ENCODE measurements around the gene LRRC1. TPM values are rescaled to one million over a fixed set of nuclear protein-coding genes. Genes with fewer than 3 reads are reported as not detected.
"Not testable (repeated sequence)": the region's sequence is repeated elsewhere in the genome, so short reads cannot be mapped to it uniquely, and the experiment has no call there.

LRRC1 gene
- polyA plus RNA-seq, 4 donors: 21.8 to 41.2 (median 35.4) TPM

- Histone ChIP-seq H3K9me3 (ENCODE audit: control insufficient read depth in 2 of 2, insufficient read depth in 1 of 2, low read depth in 1 of 2, low read length in 1 of 2) (peaks cover 0 to 4% of the 10 kb centered on the region in 2 donors), H3K27ac (ENCODE audit: low read depth in 1 of 3, low read length in 2 of 3) (no peak overlapping the region), H3K4me3 (ENCODE audit: low read depth in 1 of 3, low read length in 3 of 3) (no peak overlapping the region), H3K36me3 (ENCODE audit: control insufficient read depth in 3 of 3, insufficient read depth in 2 of 3, low read depth in 1 of 3, low read length in 3 of 3) (peaks cover 0 to 2% (median 0%) of the 10 kb centered on the region in 3 donors), H3K27me3 (ENCODE audit: control insufficient read depth in 3 of 3, insufficient read depth in 3 of 3, low read length in 3 of 3) (no peaks in the 10 kb centered on the region), H3K4me1 (ENCODE audit: control insufficient read depth in 3 of 3, insufficient read depth in 2 of 3, low read depth in 1 of 3, low read length in 2 of 3) (peaks cover 0 to 23% (median 0%) of the 10 kb centered on the region in 3 donors)
- FAIRE-seq: peak; percentile 55
- no peak for DNase-seq
Measured at GRCh38 chr6:53773044-53773696, 21.6 kb upstream of the LRRC1 start.

DNA sequence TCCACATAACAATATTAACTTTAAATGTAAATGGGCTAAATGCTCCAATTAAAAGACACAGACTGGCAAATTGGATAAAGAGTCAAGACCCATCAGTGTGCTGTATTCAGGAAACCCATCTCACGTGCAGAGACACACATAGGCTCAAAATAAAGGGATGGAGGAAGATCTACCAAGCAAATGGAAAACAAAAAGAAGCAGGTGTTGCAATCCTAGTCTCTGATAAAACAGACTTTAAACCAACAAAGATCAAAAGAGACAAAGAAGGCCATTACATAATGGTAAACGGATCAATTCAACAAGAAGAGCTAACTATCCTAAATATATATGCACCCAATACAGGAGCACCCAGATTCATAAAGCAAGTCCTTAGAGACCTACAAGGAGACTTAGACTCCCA, 18.7 kb upstream of the LRRC1 start:
- not testable (repeated sequence) for H3K27ac ChIP-seq (ENCODE audit: low read depth in 1 of 3, low read length in 2 of 3); H3K36me3 ChIP-seq (ENCODE audit: control insufficient read depth in 3 of 3, insufficient read depth in 2 of 3, low read depth in 1 of 3, low read length in 3 of 3); H3K4me3 ChIP-seq (ENCODE audit: low read depth in 1 of 3, low read length in 3 of 3); FAIRE-seq; DNase-seq; H3K9me3 ChIP-seq (ENCODE audit: control insufficient read depth in 2 of 2, insufficient read depth in 1 of 2, low read depth in 1 of 2, low read length in 1 of 2); H3K27me3 ChIP-seq (ENCODE audit: control insufficient read depth in 3 of 3, insufficient read depth in 3 of 3, low read length in 3 of 3)
- peaks cover 0 to 10% (median 0%) of the 10 kb centered on the region in 3 donors for H3K4me1 ChIP-seq (ENCODE audit: control insufficient read depth in 3 of 3, insufficient read depth in 2 of 3, low read depth in 1 of 3, low read length in 2 of 3)
- 57 to 100% methylated on average over 1 of the region's 2 CpGs; no CpG with 5 or more reads in 1 of the 3 donors for WGBS, 3 donors

- DNase-seq; H3K27ac ChIP-seq (ENCODE audit: low read depth in 1 of 3, low read length in 2 of 3); H3K36me3 ChIP-seq (ENCODE audit: control insufficient read depth in 3 of 3, insufficient read depth in 2 of 3, low read depth in 1 of 3, low read length in 3 of 3); FAIRE-seq; H3K4me3 ChIP-seq (ENCODE audit: low read depth in 1 of 3, low read length in 3 of 3); H3K4me1 ChIP-seq (ENCODE audit: control insufficient read depth in 3 of 3, insufficient read depth in 2 of 3, low read depth in 1 of 3, low read length in 2 of 3); H3K27me3 ChIP-seq (ENCODE audit: control insufficient read depth in 3 of 3, insufficient read depth in 3 of 3, low read length in 3 of 3); H3K9me3 ChIP-seq (ENCODE audit: control insufficient read depth in 2 of 2, insufficient read depth in 1 of 2, low read depth in 1 of 2, low read length in 1 of 2): not testable (repeated sequence)
Measured at GRCh38 chr6:53784991-53785390, 9.8 kb upstream of the LRRC1 start.

DNA sequence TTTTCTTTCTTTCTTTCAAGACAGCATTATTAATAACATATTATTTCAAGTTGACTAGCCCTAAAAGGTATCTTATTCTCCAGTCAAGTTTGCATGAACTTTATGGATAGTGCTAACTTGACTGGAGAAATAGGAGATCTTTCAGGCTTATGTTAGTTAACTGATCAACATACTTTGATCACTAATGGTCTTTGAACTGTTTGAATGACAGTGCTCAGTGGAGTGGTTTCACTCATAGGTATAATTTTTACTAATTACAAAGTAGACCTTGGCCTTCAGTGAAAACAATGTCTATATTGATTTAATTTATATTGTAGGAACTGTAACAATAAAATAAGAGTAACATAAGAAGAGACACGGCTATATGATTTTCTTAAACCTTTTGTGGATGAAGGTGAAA, 8.0 kb upstream of the LRRC1 start:
- WGBS, 3 donors: 73 to 86% (median 85%) methylated on average over 1 of the region's 1 CpG
- Histone ChIP-seq H3K9me3 (ENCODE audit: control insufficient read depth in 2 of 2, insufficient read depth in 1 of 2, low read depth in 1 of 2, low read length in 1 of 2) (peaks cover 0 to 2% of the 10 kb centered on the region in 2 donors), H3K36me3 (ENCODE audit: control insufficient read depth in 3 of 3, insufficient read depth in 2 of 3, low read depth in 1 of 3, low read length in 3 of 3) (no peaks in the 10 kb centered on the region), H3K27me3 (ENCODE audit: control insufficient read depth in 3 of 3, insufficient read depth in 3 of 3, low read length in 3 of 3) (no peaks in the 10 kb centered on the region), H3K4me1 (ENCODE audit: control insufficient read depth in 3 of 3, insufficient read depth in 2 of 3, low read depth in 1 of 3, low read length in 2 of 3) (no peaks in the 10 kb centered on the region), H3K27ac (ENCODE audit: low read depth in 1 of 3, low read length in 2 of 3) (no peak overlapping the region), H3K4me3 (ENCODE audit: low read depth in 1 of 3, low read length in 3 of 3) (no peak overlapping the region)
- FAIRE-seq: no peak
- DNase-seq: no peak

GRCh38 chr6:53790886-53791285, 3.9 kb upstream of the LRRC1 start:
- H3K4me3 ChIP-seq (ENCODE audit: low read depth in 1 of 3, low read length in 3 of 3): no peak overlapping the region
- no peak overlapping the region for H3K27ac ChIP-seq (ENCODE audit: low read depth in 1 of 3, low read length in 2 of 3)
- DNase-seq (no peak), FAIRE-seq (no peak)
- peaks cover 0 to 2% of the 10 kb centered on the region in 2 donors for H3K9me3 ChIP-seq (ENCODE audit: control insufficient read depth in 2 of 2, insufficient read depth in 1 of 2, low read depth in 1 of 2, low read length in 1 of 2)
- no peaks in the 10 kb centered on the region for H3K36me3 ChIP-seq (ENCODE audit: control insufficient read depth in 3 of 3, insufficient read depth in 2 of 3, low read depth in 1 of 3, low read length in 3 of 3)
- 64 to 80% (median 68%) methylated on average over 2 of the region's 2 CpGs for WGBS, 3 donors
- H3K27me3 ChIP-seq (ENCODE audit: control insufficient read depth in 3 of 3, insufficient read depth in 3 of 3, low read length in 3 of 3): no peaks in the 10 kb centered on the region
- H3K4me1 ChIP-seq (ENCODE audit: control insufficient read depth in 3 of 3, insufficient read depth in 2 of 3, low read depth in 1 of 3, low read length in 2 of 3): no peaks in the 10 kb centered on the region

- Histone ChIP-seq H3K9me3 (ENCODE audit: control insufficient read depth in 2 of 2, insufficient read depth in 1 of 2, low read depth in 1 of 2, low read length in 1 of 2) (peaks cover 0 to 2% of the 10 kb centered on the region in 2 donors), H3K27me3 (ENCODE audit: control insufficient read depth in 3 of 3, insufficient read depth in 3 of 3, low read length in 3 of 3) (no peaks in the 10 kb centered on the region), H3K4me3 (ENCODE audit: low read depth in 1 of 3, low read length in 3 of 3) (no peak overlapping the region), H3K36me3 (ENCODE audit: control insufficient read depth in 3 of 3, insufficient read depth in 2 of 3, low read depth in 1 of 3, low read length in 3 of 3) (no peaks in the 10 kb centered on the region), H3K27ac (ENCODE audit: low read depth in 1 of 3, low read length in 2 of 3) (no peak overlapping the region), H3K4me1 (ENCODE audit: control insufficient read depth in 3 of 3, insufficient read depth in 2 of 3, low read depth in 1 of 3, low read length in 2 of 3) (no peaks in the 10 kb centered on the region)
- WGBS, 3 donors: 49 to 71% (median 62%) methylated on average over 2 of the region's 2 CpGs
- FAIRE-seq (no peak), DNase-seq (peak in 1 of 2 donors; percentile 21)
Measured at GRCh38 chr6:53792016-53792415, 2.8 kb upstream of the LRRC1 start.

- Histone ChIP-seq H3K27me3 (ENCODE audit: control insufficient read depth in 3 of 3, insufficient read depth in 3 of 3, low read length in 3 of 3) (no peaks in the 10 kb centered on the region), H3K36me3 (ENCODE audit: control insufficient read depth in 3 of 3, insufficient read depth in 2 of 3, low read depth in 1 of 3, low read length in 3 of 3) (no peaks in the 10 kb centered on the region), H3K27ac (ENCODE audit: low read depth in 1 of 3, low read length in 2 of 3) (peak overlapping the region in 1 of 3 donors; percentile 93), H3K4me1 (ENCODE audit: control insufficient read depth in 3 of 3, insufficient read depth in 2 of 3, low read depth in 1 of 3, low read length in 2 of 3) (peaks cover 0 to 6% (median 0%) of the 10 kb centered on the region in 3 donors), H3K9me3 (ENCODE audit: control insufficient read depth in 2 of 2, insufficient read depth in 1 of 2, low read depth in 1 of 2, low read length in 1 of 2) (peaks cover 0 to 2% of the 10 kb centered on the region in 2 donors), H3K4me3 (ENCODE audit: low read depth in 1 of 3, low read length in 3 of 3) (peak overlapping the region in 2 of 3 donors; percentile 68 to 85)
- 9 to 51% (median 29%) methylated on average over 3 of the region's 3 CpGs for WGBS, 3 donors
- DNase-seq (no peak), FAIRE-seq (no peak)
Measured at GRCh38 chr6:53792973-53793317, 1.9 kb upstream of the LRRC1 start.

- H3K4me3 ChIP-seq (ENCODE audit: low read depth in 1 of 3, low read length in 3 of 3): peak overlapping the region; percentile 68 to 85 (median 69)
- H3K9me3 ChIP-seq (ENCODE audit: control insufficient read depth in 2 of 2, insufficient read depth in 1 of 2, low read depth in 1 of 2, low read length in 1 of 2): peaks cover 0 to 2% of the 10 kb centered on the region in 2 donors
- H3K27ac ChIP-seq (ENCODE audit: low read depth in 1 of 3, low read length in 2 of 3): peak overlapping the region in 2 of 3 donors; percentile 71 to 93
- DNase-seq: peak; percentile 75 to 88
- H3K36me3 ChIP-seq (ENCODE audit: control insufficient read depth in 3 of 3, insufficient read depth in 2 of 3, low read depth in 1 of 3, low read length in 3 of 3): no peaks in the 10 kb centered on the region
- FAIRE-seq: no peak
- peaks cover 0 to 6% (median 0%) of the 10 kb centered on the region in 3 donors for H3K4me1 ChIP-seq (ENCODE audit: control insufficient read depth in 3 of 3, insufficient read depth in 2 of 3, low read depth in 1 of 3, low read length in 2 of 3)
- WGBS, 3 donors: 1% methylated on average over 25 of the region's 25 CpGs
- H3K27me3 ChIP-seq (ENCODE audit: control insufficient read depth in 3 of 3, insufficient read depth in 3 of 3, low read length in 3 of 3): no peaks in the 10 kb centered on the region
Measured at GRCh38 chr6:53793318-53794136, 1.3 kb upstream of the LRRC1 start.

Measured in small intestine (tissue), 7 donors.